Stromal cell of bone marrow (primary cell): ENCODE measurements around the gene ULK2.

Experiments
- DNase-seq: peaks from one replicate; pipeline ENCODE4 v3.0.0-alpha.2; 2012; ENCODE audit warnings: low read depth

ULK2 gene

GRCh38 chr17:19747159-19747719 lies 120.5 kb downstream of the ULK2 start:
- no peak for DNase-seq

GRCh38 chr17:19746517-19746916 lies 121.2 kb downstream of the ULK2 start:
- DNase-seq: no peak

- DNase-seq: no peak
Measured at GRCh38 chr17:19744922-19745757, 122.6 kb downstream of the ULK2 start.

- no peak for DNase-seq
Measured at GRCh38 chr17:19744492-19744891, 123.2 kb downstream of the ULK2 start.

GRCh38 chr17:19743101-19744100 lies 124.3 kb downstream of the ULK2 start:
- DNase-seq: no peak

GRCh38 chr17:19742495-19742894 lies 125.2 kb downstream of the ULK2 start:
- no peak for DNase-seq

- no peak for DNase-seq
Measured at GRCh38 chr17:19741832-19742457, 125.8 kb downstream of the ULK2 start.

GRCh38 chr17:19740933-19741332 lies 126.8 kb downstream of the ULK2 start:
- DNase-seq: no peak

GRCh38 chr17:19739241-19740201 lies 128.2 kb downstream of the ULK2 start:
- no peak for DNase-seq

GRCh38 chr17:19738757-19739156 lies 129.0 kb downstream of the ULK2 start:
- DNase-seq: no peak

GRCh38 chr17:19738073-19738449 lies 129.7 kb downstream of the ULK2 start:
- DNase-seq: no peak

GRCh38 chr17:19737305-19738072 lies 130.2 kb downstream of the ULK2 start:
- no peak for DNase-seq

- DNase-seq: no peak
Measured at GRCh38 chr17:19736071-19736470, 131.7 kb downstream of the ULK2 start.

- no peak for DNase-seq
Measured at GRCh38 chr17:19733953-19734526, 133.7 kb downstream of the ULK2 start.

- no peak for DNase-seq
Measured at GRCh38 chr17:19731626-19732025, 136.1 kb downstream of the ULK2 start.

- DNase-seq: no peak
Measured at GRCh38 chr17:19730843-19731242, 136.9 kb downstream of the ULK2 start.

GRCh38 chr17:19729900-19730299 lies 137.8 kb downstream of the ULK2 start:
- no peak for DNase-seq

GRCh38 chr17:19728084-19728495 lies 139.6 kb downstream of the ULK2 start:
- DNase-seq: peak; percentile 50

GRCh38 chr17:19727501-19728078 lies 140.1 kb downstream of the ULK2 start:
- peak; percentile 80 for DNase-seq
